Glomerular visceral epithelial cell (primary cell): Measurements from ENCODE around the gene FHAD1.

Source experiments
- DNase-seq: peaks from one replicate; pipeline ENCODE4 v3.0.0-alpha.2; 2016; ENCODE audit errors: extremely low spot score

FHAD1 gene

DNA sequence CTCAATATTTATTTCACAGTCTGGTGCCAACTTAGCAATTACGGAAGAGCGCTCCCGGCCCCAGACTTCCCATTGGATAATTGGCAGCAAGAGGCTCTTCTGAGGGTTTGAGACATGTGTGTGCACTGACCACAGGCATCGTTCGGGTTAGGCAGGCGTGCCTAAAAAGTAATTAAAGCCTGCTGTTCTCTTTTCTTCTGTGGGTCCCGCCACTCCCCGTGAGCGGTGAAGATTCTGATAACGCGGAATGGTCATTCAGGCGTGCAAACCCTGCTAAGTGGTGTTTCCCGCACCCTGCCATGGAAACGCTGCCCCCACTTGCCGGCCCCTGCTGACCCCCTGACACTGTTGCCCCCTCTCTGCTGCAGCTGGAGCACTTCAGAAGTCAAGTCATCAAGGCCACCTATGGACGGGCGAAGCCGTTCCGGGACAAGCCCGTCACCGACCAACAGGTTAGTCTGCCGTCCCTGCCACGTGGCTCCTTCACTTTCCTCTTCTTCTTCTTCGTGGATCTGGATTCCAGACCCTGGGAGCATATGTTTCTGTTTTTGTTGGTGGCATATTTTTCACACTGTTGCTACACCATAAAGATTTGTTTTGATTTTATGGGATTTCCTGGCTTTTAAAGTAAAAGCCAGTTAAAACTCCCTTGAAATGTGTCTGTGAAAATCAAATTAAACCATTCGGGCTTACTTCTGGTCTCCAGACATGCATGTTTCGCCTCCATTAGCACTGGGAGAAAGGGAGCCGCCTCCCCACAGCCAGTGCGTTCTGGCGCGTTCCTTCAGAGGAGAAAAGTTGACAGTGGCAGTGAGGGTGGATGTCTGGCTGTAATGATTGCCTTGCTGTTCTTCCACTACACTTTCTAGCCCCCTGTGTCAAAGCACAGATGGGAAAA, 79.9 kb downstream of the FHAD1 start:
- peak; percentile 86 for DNase-seq

DNA sequence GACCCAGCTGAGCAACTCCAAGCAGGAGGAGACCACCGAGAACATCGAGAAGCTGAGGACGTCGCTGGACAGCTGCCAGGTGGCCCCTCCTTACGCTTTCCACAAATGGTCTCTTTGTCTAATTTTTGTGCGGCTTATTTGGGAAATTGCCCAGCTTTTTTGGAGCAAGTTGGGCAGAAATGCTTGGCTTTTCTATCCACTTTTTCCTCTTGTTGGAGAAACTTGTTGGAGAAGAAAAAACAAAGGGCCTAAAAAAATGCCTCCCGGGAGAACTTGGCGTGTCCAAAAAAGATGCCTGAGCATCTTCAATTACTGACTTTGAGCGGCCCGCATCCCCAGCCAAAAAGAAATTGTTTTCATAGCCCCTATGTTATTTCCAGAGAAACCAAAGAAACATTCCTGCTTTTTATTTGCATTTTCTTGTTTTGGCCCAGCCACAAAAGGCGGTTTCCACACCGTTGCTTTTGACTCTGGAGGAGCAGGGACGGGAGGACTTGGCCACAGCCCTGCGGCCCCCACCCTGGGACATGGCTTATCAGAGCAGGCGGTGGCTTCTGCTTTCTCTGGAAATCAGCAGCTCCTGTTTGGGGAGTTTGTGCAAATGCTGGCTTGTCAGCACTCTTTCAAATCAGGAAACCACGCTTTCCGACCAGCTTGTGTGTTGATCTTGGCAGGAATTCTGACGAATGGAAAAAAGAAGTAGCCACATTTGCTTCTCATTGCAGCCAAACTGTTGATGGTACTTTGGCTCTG, 81.5 kb downstream of the FHAD1 start:
- peak; percentile 24 for DNase-seq

DNA sequence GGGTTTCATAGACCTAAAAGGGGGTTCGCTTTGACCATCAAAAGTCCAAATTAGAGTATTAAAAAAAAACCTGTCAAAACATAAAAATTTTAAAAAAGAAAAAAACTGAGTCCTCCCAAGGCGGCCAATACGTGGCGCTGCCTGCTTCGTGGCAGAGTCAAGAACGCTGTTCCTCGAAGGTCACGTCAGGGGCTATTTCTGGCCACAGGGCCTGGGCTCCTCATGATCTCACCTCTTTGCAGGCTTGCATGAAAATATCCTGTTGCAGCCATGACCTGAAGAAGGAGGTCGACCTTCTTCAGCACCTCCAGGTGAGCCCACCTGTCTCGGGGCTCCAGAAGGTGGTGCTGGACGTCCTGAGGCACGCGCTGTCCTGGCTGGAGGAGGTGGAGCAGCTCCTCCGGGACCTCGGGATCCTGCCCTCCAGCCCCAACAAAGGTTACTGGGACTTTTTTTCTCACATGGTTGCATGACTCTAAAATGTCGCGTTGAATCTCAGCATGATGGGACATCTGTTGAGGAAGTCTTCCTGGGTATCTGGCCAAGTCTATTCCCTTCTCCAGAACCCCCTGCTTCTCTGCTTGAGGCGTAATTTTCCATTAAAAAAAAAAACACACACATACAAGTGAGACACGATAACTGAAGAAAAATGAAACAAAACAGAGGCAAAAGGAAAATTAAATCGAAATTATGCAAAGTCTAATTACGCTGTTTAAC, 82.2 kb downstream of the FHAD1 start:
- no peak for DNase-seq

DNA sequence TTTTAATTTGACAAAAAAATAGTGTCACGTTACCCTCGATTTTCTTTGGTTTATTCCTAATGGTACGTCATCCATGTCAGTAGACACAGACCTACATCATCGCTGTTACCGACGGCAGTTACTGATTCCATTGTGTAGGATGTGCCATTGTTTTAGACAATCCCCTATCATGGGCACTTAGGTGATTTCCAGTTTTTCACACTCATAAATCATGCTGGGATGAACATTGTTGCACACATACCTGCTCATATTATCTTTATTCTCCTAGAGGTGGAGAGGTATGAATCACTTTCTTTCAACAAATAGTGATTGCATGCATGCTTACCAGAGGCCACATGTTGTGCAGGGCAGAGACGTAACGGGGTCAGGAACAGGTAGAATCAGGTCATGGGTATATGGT, 83.0 kb downstream of the FHAD1 start:
- DNase-seq, result no peak

DNA sequence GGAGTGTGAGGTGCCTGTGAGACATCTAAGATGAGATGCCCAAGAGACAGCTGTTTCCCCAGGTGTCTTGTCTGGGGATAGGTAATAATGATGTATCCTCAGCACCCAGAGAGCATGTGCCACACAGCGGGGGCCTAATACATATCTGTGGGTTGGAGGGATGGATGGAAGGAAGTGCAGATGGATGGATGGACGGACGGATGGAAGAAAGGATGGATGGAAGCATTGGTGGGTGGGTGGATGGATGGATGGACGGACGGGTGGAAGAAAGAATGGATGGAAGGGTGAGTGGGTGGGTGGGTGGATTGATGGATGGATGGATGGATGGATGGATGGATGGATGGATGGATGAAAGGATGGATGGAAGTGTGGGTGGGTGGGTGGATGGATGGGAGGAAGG, 84.2 kb downstream of the FHAD1 start:
- DNase-seq, result no peak

DNA sequence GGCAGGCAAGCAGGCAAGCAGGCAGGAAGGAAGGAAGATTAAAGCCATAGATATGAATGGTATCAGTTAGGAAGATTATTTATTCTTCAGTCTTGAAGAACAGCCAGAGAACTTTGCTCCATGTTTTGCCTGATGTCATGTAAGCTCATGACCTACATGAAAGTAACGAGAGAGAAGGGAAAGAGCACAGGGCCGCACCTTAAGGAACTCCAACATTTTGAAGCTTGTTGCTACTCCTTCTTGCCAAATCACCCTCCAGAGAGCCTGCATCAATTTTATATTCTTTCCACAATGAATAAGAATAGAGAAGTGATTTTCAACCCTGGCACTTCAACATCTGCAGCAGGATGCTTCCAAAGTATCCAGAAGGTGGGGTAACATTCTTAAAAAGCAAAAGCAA, 84.7 kb downstream of the FHAD1 start:
- no peak for DNase-seq

DNA sequence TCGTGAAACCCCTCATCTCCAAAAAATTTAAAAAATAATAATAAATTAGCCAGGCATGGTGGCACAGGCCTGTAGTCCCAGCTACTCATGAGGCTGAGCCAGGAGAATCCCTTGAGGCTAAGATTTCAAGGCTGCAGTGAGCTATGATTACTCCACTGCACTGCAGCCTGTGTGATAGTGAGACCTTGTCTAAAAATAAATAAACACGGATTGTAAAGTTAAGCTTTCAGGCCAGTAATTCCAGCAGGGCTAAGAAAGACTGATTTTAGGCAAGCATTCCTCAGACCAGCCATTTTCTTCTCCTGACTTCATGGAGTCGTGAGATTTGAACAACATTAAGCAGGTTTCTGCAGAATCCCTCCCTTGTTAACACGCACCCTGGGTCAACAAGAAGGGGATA, 85.5 kb downstream of the FHAD1 start:
- no peak for DNase-seq

DNA sequence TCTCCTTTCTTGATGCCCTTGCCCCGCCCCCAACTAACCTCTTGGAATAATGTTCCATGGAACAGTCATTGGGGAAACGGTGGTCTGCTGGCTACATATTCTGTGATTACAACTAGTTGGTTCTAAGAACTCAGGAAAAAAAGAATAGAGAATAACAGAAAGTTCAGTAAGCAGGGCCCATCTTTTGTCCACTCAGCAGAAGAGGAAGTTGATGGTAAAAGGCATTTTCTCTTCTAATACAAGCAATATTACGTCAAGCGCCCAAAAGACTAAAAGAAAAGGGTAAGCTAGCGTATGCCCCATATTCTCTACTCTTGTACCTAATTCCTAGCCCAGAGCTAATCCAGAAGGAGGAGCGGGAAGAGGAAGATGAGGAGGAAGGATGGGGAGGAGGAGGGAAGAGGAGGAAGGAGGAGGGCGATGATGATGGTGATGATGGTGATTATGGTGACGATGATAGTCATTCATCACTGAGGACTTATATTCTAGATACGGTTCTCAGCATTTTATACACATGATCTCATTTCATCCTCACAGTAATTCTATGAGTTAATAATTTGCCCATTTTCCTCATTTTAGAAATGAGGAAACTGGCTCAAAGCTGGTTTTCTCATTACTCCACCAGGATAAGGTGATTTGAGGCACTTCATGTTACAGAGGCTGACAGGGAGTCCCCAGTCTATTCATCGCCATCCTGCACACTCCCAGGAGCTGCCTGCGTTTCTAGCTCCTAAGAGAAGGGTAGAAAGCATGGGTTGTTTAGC, 86.1 kb downstream of the FHAD1 start:
- peak; percentile 42 for DNase-seq

DNA sequence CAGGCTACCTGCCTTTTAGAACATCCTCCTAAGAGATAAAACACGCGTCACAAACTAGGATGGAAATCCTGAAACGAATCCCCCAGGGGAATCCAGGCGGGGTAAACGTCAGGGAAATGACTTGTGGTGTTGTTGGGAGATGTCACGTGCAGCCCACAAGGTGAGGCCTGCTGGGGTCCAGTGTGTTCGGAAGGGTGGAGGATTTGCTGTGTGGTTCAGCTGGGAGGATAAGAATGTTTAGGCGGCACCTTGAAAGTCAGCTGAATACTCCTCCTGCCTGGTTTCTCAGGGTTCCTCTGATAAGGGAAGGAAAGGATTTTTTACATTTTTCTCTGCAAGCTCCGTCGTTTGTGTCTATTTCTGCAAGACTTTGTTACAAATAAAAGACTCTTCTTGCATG, 88.0 kb downstream of the FHAD1 start:
- DNase-seq, result no peak

DNA sequence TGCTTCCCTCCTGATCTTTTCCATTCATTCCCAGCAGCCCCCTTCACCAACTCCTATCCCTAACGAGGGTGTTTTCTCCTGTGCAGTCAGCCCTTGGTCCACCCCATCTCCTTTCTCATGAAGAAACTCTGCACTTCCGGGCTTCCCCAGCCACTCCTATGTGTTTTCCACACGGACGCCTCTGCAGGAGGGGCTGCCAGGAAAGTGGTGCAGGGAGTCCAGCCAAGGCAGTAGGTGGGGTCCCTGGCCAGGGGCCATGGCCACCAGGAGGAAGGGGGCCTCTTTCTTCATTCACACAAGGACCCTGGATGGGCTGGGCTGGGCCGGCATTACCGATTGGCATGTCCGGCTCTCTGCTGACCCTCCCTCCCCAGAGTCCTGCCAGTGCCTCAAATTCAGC, 89.8 kb downstream of the FHAD1 start:
- DNase-seq, result no peak

DNA sequence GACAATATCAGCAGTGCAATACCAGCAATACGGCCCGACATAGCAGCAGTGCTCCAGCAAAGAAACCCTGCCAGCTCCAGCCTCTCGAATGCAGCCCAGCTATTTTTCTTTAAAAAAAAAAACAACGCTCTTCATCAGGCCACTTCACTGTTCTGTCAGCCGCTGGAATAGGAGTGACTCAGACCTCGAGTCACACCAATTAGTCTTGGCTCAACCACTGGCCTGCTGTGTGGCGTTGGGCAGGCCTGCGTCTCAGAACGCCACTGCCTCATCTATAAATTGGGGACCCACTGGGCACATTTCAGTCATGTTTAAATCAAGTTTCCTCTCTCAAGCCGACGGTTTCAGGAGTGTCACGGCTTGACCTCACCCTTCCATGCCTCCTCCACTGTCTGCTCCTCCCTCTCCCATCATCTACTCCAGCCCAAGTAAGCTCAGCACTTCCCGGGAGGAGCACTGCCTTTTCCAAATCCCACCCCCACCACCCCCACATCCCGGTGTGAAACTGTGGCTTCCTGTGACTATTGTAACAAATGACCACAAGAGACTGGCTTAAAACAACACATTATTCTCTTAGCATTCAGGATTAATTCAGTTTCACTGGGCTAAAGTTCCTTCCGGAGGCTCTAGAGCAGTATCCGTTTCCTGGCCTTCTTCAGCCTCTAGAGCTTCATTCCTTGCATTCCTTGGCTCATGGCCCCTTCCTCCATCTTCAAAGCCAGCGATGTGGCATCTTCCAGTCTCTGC, 90.8 kb downstream of the FHAD1 start:
- DNase-seq, result peak; percentile 68

DNA sequence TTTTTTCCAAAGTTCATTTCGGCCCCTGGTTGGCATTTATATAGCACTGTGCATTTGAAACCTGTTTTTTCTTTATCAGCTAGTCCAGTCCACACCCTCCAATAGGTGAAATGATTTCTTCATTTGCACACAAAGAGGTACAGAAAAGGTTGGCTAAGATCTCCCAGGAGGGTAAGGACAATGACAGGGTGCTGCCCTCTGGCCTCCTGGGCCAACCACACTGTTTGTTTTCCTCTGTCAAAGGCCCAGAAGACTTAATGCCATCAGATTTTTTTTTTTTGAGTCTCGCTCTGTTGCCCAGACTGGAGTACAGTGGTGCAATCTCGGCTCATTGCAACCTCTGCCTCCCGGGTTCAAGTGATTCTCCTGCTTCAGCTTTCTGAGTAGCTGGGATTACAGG, 92.5 kb downstream of the FHAD1 start:
- DNase-seq, result no peak

DNA sequence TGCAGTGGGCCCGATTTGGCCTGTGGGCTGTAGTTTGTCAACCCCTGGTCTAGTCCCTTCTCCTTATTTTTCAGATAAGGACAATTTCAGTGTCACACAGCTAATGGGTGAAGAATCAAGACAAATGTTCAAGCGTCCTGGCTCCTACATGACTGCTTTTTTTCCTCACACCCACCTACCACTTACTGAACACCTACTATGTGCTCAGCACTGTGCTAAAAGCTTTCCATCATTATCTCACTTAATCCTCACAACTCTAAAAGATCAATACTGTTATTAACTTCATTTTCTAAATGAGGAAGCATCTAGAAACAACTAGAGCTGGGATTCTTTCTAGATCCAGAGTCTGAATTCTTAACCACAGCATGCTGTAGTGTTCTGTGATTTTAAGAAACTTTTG, 94.2 kb downstream of the FHAD1 start:
- no peak for DNase-seq

DNA sequence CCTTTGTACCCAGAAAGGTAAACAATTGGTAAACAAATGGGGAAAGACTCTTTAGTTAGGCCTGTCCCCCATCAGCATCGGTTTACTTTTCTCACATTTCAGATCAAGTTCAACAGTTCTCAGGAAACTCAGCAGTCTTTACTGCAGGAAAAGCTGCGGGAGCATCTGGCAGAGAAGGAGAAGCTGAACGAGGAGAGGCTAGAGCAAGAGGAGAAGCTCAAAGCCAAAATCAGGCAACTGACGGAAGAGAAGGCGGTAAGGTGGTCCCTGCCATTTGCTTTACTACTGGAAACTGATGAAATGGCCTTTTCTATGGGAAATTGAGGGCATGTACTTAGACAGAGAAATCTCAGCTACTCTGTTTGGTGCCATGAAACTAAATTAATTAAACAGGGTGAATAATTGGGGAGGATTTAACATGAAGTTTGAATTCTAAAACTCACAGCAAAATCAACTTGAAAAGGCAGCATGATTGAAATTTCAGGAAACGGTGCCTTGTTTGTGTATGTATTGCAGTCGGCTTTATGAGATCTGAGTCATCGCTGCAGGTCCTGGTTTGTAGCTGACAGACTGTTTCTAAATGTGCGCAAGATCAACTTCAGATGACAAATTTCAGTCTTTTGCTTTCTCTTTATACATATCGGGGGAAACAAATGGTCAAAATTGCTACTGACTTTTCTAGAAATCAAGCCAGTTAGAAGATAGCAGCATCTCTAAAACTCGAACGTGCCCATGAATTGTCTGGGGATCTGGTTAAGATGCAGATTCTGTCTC, 94.8 kb downstream of the FHAD1 start:
- no peak for DNase-seq

DNA sequence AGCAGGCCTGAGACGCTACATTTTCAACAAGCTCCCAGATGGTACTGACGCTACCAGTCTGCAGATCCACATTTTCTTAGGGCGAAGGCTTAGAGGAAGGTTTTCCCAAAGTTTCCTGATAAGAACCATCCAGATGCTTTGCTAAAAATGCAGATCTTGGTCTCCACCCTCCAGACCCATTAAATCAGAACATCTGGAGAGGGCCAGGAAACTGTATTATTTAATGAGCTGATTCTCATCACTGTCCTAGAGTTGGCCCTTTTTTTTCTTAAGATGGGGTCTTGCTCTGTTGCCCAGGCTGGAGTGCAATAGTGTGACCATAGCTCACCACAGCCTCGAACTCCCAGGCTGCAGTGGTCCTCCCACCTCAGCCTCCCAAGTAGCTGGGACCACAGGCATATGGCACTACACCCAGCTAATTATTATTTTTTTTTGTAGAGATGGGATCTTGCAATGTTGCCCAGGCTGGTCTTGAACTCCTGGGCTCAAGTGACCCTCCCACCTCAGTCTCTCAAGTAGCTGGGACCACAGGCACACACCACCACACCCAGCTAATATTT, 95.5 kb downstream of the FHAD1 start:
- no peak for DNase-seq

DNA sequence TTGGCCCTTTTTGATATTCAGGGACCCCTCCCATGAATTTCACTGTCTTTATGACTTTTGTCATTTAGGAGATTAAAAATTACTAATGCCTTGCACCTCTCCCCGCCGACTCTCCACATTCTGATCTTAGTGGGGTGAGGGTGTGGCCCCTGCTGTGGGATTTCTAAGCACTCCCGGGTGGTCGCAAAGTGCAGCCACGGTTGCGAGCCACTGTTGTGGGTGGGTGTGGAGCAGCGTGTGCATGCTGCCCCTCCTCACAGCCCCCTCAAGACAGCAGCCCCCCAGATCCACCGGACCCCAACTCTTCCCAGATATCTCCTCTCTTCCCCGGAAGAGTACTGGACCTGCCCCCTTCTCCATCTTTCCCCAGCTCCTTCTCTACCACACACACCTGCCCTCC, 96.1 kb downstream of the FHAD1 start:
- no peak for DNase-seq

DNA sequence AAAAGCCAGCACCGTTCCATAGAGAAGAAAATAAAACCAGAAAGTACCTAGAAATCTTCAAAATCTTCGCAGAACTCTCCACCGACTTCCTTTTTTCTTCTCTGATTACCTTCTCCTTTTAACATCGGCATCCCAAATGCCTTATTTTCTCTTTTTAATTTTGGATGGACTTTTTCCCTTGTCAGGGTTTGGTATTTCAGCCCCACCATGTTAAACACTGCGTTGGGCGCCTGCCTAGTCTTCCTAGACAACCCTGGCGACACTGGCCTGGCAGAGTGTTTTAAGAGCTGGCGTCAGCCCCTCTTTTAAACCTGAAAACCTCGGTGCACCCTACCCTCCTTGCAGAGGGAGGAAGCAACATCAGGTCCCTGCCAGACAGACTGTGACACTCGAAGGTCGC, 96.7 kb downstream of the FHAD1 start:
- DNase-seq, result no peak

DNA sequence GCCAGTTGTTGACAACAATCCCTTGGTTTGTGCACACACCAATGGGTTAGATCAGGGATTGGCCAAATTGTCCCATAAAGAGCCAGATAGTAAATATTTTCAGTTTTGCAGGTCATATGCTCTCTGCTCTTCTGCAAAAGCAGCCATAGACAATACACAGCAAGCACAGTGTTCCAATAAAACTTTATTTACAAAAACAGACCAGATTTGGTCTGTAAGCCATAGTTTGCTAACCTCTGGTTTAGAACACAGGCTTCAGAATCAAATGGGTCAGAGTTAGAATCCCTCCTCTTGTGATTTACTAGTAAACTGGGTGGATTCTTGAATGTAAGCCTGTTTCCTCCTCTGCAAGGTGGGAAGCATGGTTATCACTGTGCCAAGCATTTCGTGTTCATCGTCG, 97.4 kb downstream of the FHAD1 start:
- DNase-seq, result no peak

DNA sequence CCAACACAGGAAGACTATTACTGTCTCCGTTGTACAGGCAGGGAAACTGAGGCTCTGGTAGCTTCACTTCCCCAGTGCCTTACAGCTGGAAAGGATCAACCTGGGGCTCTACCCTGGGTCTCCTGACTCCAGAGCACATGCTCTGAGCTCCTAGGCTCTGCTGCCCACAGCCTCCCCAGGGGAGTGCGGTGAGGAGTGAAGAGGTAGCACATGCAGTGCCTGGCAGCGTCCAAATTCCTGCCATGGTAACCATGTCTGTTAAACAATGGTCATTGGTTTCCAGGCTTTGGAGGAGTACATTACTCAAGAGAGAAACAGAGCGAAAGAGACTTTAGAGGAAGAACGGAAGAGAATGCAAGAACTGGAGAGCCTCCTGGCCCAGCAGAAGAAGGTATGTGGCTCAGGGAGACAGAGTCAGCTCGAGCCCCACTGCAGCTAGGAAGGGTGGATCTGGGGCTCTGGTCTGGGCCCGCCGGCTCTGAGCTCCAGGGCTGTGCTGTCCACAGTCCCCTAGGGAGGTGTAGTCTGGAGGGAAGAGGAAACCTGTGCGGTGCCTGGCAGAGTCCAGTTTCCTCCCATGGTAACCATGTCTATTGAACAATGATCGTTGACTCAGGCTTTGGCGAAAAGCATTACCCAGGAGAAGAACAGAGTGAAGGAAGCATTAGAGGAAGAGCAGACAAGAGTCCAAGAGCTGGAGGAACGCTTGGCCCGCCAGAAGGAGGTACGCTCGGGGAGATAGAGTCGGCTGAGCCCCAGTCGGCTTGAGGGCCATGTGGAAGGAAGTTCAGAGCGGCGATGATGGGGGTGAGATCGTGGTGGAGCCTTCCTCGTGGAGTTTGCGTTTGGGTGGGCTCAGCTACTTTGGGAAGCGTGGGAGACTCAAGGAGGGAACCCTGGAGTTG, 98.0 kb downstream of the FHAD1 start:
- DNase-seq, result no peak
